ENCODE measurements around the gene ATP1B1.

ATP1B1 gene

DNA sequence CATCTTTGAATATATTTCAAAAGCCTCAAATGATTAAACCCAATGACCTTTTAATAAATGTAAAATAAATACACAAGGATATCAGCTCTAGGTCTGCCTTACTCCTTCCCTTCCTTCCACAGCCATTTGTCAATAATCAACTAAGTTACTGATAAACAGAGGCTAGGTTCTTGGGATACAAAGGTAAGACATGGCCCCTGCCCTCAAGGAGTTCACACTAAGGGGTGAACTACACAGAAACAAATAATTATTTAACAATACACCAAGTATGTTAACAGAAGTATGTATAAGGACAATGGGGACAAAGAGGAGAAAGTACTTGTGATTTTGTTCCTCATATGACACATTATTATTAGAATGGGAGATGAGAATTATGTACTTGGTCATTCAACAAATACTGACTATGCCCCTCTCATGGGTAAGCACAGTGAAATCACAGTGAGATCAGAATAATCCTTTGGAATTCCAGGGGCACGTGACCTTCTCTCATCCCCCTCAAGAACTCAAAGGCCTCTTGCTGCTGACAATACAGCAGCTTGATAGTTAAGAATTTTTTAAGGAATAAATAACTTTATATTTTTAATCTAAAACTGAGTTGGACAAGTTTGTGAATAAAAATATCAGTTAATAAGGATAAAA is 40.2 kb downstream of the ATP1B1 start:
- Histone ChIP-seq H3K4me2 (ENCODE audit: low read depth, low read length) (no peak overlapping the region), H3K4me1 (ENCODE audit: low read length) (no peaks in the 10 kb centered on the region)
- TF ChIP-seq EZH2phosphoT487 (IDR thresholded peaks at IDR 0.05; ENCODE audit: low read length) (no peak), EZH2 (optimal IDR thresholded peaks at IDR 0.05; ENCODE audit: low read depth, low read length) (no peak)
- TF ChIP-seq, protein P1, sequence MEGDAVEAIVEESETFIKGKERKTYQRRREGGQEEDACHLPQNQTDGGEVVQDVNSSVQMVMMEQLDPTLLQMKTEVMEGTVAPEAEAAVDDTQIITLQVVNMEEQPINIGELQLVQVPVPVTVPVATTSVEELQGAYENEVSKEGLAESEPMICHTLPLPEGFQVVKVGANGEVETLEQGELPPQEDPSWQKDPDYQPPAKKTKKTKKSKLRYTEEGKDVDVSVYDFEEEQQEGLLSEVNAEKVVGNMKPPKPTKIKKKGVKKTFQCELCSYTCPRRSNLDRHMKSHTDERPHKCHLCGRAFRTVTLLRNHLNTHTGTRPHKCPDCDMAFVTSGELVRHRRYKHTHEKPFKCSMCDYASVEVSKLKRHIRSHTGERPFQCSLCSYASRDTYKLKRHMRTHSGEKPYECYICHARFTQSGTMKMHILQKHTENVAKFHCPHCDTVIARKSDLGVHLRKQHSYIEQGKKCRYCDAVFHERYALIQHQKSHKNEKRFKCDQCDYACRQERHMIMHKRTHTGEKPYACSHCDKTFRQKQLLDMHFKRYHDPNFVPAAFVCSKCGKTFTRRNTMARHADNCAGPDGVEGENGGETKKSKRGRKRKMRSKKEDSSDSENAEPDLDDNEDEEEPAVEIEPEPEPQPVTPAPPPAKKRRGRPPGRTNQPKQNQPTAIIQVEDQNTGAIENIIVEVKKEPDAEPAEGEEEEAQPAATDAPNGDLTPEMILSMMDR (IDR thresholded peaks at IDR 0.05; ENCODE audit: low read length), result no peak

DNA sequence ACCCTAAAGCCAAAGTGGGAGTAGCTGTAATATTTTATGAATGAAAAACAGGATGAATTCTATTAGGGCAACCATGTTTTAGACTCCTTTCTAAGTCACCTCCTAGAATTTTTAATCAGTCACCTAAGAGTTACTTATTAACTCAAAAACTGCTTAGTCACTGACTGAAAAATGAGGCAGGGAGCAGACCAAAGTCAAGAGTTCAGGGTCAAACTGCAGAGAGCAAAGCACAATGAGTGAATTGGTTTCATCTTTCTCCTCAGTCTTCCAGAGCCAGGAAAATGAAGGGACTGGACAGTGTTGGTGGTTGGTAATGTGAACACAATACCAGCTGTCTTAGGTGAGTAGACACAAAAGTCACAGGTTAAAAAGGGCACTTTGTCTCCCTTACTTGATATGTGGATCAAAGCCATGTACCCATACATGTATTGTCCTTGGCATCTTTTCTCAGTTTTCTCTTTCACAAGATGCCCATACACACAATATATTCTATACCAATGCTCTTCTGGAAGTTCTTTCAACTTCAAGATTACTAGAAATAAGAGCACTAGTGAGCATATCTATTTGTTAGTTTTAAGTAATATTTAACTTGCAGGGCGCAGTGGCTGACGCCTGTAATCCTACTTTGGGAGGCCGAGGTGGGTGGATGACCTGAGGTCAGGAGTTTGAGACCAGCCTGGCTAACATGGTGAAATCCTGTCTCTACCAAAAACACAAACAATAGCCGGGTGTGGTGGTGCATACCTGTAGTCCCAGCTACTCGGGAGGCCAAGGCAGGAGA is 42.2 kb downstream of the ATP1B1 start:
- H3K27ac ChIP-seq (ENCODE audit: low read length), result no peak overlapping the region
- no peak overlapping the region for H2AFZ ChIP-seq (ENCODE audit: low read length)
- TF ChIP-seq EZH2phosphoT487 (IDR thresholded peaks at IDR 0.05; ENCODE audit: low read length), result no peak
- TF ChIP-seq EZH2 (optimal IDR thresholded peaks at IDR 0.05; ENCODE audit: low read depth, low read length), result no peak
- TF ChIP-seq, protein P1 (IDR thresholded peaks at IDR 0.05; ENCODE audit: low read length), result no peak
- H3K9me2 ChIP-seq (replicated peaks; ENCODE audit: insufficient read depth, low read length), result no peaks in the 10 kb centered on the region
- no peak for DNase-seq
- H3K36me3 ChIP-seq (replicated peaks; ENCODE audit: insufficient read depth, low read length), result no peaks in the 10 kb centered on the region
- H4K20me1 ChIP-seq (ENCODE audit: insufficient read depth, low read length), result no peaks in the 10 kb centered on the region
- no peaks in the 10 kb centered on the region for H3K9me3 ChIP-seq (replicated peaks; ENCODE audit: insufficient read depth, low read length)
- H3K79me2 ChIP-seq (ENCODE audit: low read length), result no peaks in the 10 kb centered on the region
- H3K4me1 ChIP-seq (ENCODE audit: low read length), result no peaks in the 10 kb centered on the region
- no peaks in the 10 kb centered on the region for H3K27me3 ChIP-seq (replicated peaks; ENCODE audit: insufficient read depth, low read length)
- no peaks in the 10 kb centered on the region for H3F3A ChIP-seq (ENCODE audit: insufficient read depth, low read length)
- H3K4me3 ChIP-seq (ENCODE audit: low read length), result no peak overlapping the region
- H3K4me2 ChIP-seq (ENCODE audit: low read depth, low read length), result no peak overlapping the region
- H3K9ac ChIP-seq (ENCODE audit: low read length), result no peak overlapping the region

More for the DNA sequence above, 40.2 kb downstream of the ATP1B1 start:
- H2AFZ ChIP-seq (ENCODE audit: low read length), result no peak overlapping the region
- H3K79me2 ChIP-seq (ENCODE audit: low read length), result no peaks in the 10 kb centered on the region
- H3K9ac ChIP-seq (ENCODE audit: low read length), result no peak overlapping the region
- H4K20me1 ChIP-seq (ENCODE audit: insufficient read depth, low read length), result no peaks in the 10 kb centered on the region
- H3K27ac ChIP-seq (ENCODE audit: low read length), result no peak overlapping the region
- H3K36me3 ChIP-seq (replicated peaks; ENCODE audit: insufficient read depth, low read length), result no peaks in the 10 kb centered on the region
- H3K27me3 ChIP-seq (replicated peaks; ENCODE audit: insufficient read depth, low read length), result no peaks in the 10 kb centered on the region
- no peaks in the 10 kb centered on the region for H3F3A ChIP-seq (ENCODE audit: insufficient read depth, low read length)
- no peaks in the 10 kb centered on the region for H3K9me2 ChIP-seq (replicated peaks; ENCODE audit: insufficient read depth, low read length)
- no peak for DNase-seq
- H3K4me3 ChIP-seq (ENCODE audit: low read length), result no peak overlapping the region
- no peaks in the 10 kb centered on the region for H3K9me3 ChIP-seq (replicated peaks; ENCODE audit: insufficient read depth, low read length)

DNA sequence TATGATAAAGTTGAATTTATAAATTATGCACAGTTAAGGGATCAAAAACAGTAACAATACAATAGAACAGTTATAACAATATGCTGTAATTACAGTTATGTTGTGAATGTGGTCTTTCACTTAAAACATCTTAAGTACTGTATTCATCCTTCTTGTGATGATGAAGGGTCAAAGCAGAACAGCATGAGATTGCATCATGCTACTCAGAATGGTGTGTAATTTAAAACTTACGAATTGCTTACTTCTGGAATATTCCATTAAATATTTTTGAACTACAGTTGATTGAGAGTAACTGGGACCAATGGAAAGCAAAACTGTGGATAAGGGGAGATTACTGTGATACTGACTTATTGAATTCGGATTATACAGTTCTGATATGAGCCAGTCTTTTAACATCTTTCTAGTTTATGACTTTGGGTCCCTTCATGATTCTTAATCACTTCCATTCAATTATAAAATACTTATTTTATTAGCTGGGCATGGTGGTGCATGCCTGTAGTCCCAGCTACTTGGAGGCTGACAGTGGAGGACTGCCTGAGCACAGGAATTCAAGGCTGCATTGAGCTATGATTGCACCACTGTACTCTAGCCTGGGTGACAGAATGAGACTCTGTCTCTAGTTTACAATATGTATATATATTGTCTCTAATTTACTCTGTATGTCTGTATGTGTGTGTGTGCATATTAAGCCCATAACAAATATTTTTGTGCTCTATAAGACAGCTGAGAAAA is 43.2 kb downstream of the ATP1B1 start:
- no peak overlapping the region for H3K4me2 ChIP-seq (ENCODE audit: low read depth, low read length)
- H3K9ac ChIP-seq (ENCODE audit: low read length), result no peak overlapping the region
- no peak overlapping the region for H3K4me3 ChIP-seq (ENCODE audit: low read length)
- H3K36me3 ChIP-seq (replicated peaks; ENCODE audit: insufficient read depth, low read length), result no peaks in the 10 kb centered on the region
- no peaks in the 10 kb centered on the region for H3K9me3 ChIP-seq (replicated peaks; ENCODE audit: insufficient read depth, low read length)
- TF ChIP-seq EZH2phosphoT487 (IDR thresholded peaks at IDR 0.05; ENCODE audit: low read length) (no peak), EZH2 (optimal IDR thresholded peaks at IDR 0.05; ENCODE audit: low read depth, low read length) (no peak)
- TF ChIP-seq, protein P1 (IDR thresholded peaks at IDR 0.05; ENCODE audit: low read length), result no peak
- H3K27ac ChIP-seq (ENCODE audit: low read length), result no peak overlapping the region
- H3F3A ChIP-seq (ENCODE audit: insufficient read depth, low read length), result no peaks in the 10 kb centered on the region
- no peaks in the 10 kb centered on the region for H3K79me2 ChIP-seq (ENCODE audit: low read length)
- no peaks in the 10 kb centered on the region for H4K20me1 ChIP-seq (ENCODE audit: insufficient read depth, low read length)
- no peaks in the 10 kb centered on the region for H3K9me2 ChIP-seq (replicated peaks; ENCODE audit: insufficient read depth, low read length)
- H3K27me3 ChIP-seq (replicated peaks; ENCODE audit: insufficient read depth, low read length), result no peaks in the 10 kb centered on the region
- DNase-seq, result no peak
- H3K4me1 ChIP-seq (ENCODE audit: low read length), result no peaks in the 10 kb centered on the region
- no peak overlapping the region for H2AFZ ChIP-seq (ENCODE audit: low read length)

Data from MM.1S (cell line).